Brain microvascular endothelial cell (primary cell): Measurements from ENCODE around the gene DNAJB6.
A peak's percentile ranks its signal among the peaks of the same experiment; 100 is the strongest.

Experiments
- DNase-seq: peaks from one replicate; pipeline ENCODE4 v3.0.0-alpha.2; 2020
- H3K27ac ChIP-seq: fragments of 250-450 bp; sonication (Bioruptor Pico); 2 replicates; pipeline ENCODE4 v1.5.1; 2020; ENCODE audit warnings: mild to moderate bottlenecking, moderate library complexity
- H3K27me3 ChIP-seq: fragments of 250-450 bp; sonication (Bioruptor Pico); replicated peaks from 2 replicates; pipeline ENCODE4 v1.5.1; 2020; ENCODE audit warnings: mild to moderate bottlenecking
- H3K36me3 ChIP-seq: fragments of 250-450 bp; sonication (Bioruptor Pico); replicated peaks from 2 replicates; pipeline ENCODE4 v1.5.1; 2020; ENCODE audit warnings: mild to moderate bottlenecking
- H3K4me3 ChIP-seq: 2 replicates; pipeline ENCODE4 v1.5.1; 2011; ENCODE audit warnings: low read depth, mild to moderate bottlenecking, control low read depth, low read length, moderate library complexity
- CTCF ChIP-seq: IDR thresholded peaks from 2 replicates; pipeline ENCODE4 v1.5.1; 2011; ENCODE audit warnings: low read depth, mild to moderate bottlenecking, moderate library complexity, low read length, control low read depth, inconsistent platforms; ENCODE audit errors: missing control alignments
- in situ Hi-C: cut with HindIII; loops from 2 replicates; pipeline ENCODE4 v1.10.0; 2017; ENCODE audit warnings: low sequenced_read_pairs, low pct_ligation_motif_present

Gene DNAJB6

GRCh38 chr7:157294773-157295172 lies 42.0 kb upstream of the DNAJB6 start:
- no peak for DNase-seq
- in situ Hi-C loops = no loop called here
- Histone ChIP-seq H3K27me3 (no peaks in the 10 kb centered on the region), H3K36me3 (no peaks in the 10 kb centered on the region), H3K4me3 (no peak overlapping the region), H3K27ac (no peak overlapping the region)
- TF ChIP-seq CTCF = no peak

- in situ Hi-C loops = no loop called here
- Histone ChIP-seq H3K27me3 (no peaks in the 10 kb centered on the region), H3K4me3 (no peak overlapping the region), H3K27ac (no peak overlapping the region), H3K36me3 (no peaks in the 10 kb centered on the region)
- no peak for DNase-seq
- TF ChIP-seq CTCF = no peak
Measured at GRCh38 chr7:157295338-157295737, 41.5 kb upstream of the DNAJB6 start.

GRCh38 chr7:157297185-157297584 lies 39.6 kb upstream of the DNAJB6 start:
- TF ChIP-seq CTCF = no peak
- Histone ChIP-seq H3K36me3 (no peaks in the 10 kb centered on the region), H3K27ac (no peak overlapping the region), H3K4me3 (no peak overlapping the region), H3K27me3 (no peaks in the 10 kb centered on the region)
- in situ Hi-C loops = no loop called here
- no peak for DNase-seq

- no peaks in the 10 kb centered on the region for H3K27me3 ChIP-seq
- H3K36me3 ChIP-seq = no peaks in the 10 kb centered on the region
- no peak for DNase-seq
- in situ Hi-C loops = no loop called here
- TF ChIP-seq CTCF = no peak
- H3K4me3 ChIP-seq = no peak overlapping the region
- H3K27ac ChIP-seq = no peak overlapping the region
Measured at GRCh38 chr7:157299317-157299612, 37.5 kb upstream of the DNAJB6 start.

- Histone ChIP-seq H3K4me3 (no peak overlapping the region), H3K27me3 (no peaks in the 10 kb centered on the region), H3K27ac (no peak overlapping the region), H3K36me3 (no peaks in the 10 kb centered on the region)
- TF ChIP-seq CTCF = peak; percentile 30
- in situ Hi-C loops = no loop called here
- no peak for DNase-seq
Measured at GRCh38 chr7:157299613-157300368, 37.0 kb upstream of the DNAJB6 start.

- no peak overlapping the region for H3K4me3 ChIP-seq
- no peak overlapping the region for H3K27ac ChIP-seq
- no peaks in the 10 kb centered on the region for H3K27me3 ChIP-seq
- in situ Hi-C loops = no loop called here
- no peaks in the 10 kb centered on the region for H3K36me3 ChIP-seq
- no peak for DNase-seq
- TF ChIP-seq CTCF = no peak
Measured at GRCh38 chr7:157300369-157300825, 36.4 kb upstream of the DNAJB6 start.
